Right lobe of liver (tissue), 6 donors: Measurements from ENCODE around the gene GPATCH3. TPM values are rescaled to one million over a fixed set of nuclear protein-coding genes. Genes with fewer than 3 reads are reported as not detected.

Source experiments
- ATAC-seq, 4 donors: fragments of 200-7000 bp; cut with Tn5 transposase; one replicate each; pipeline ENCODE4 v1.9.1; 2020; ENCODE audit warnings: mild to moderate bottlenecking in 4 of 4, moderate library complexity in 4 of 4
- DNase-seq, 3 donors: peaks; one replicate each; pipeline ENCODE4 v3.0.0-alpha.2; 2020
- H3K27ac ChIP-seq, 3 donors: fragments of 200-600 bp; one replicate each; pipeline ENCODE4 v1.8.0; 2022
- H3K27me3 ChIP-seq, 2 donors: fragments of 200-600 bp; one replicate each; pipeline ENCODE4 v1.8.0; 2022
- H3K36me3 ChIP-seq, 4 donors: fragments of 200-600 bp; sonication (generic) in 1 of 4; one replicate each; pipeline versions ENCODE4 v1.5.1 to v1.8.0; 2017 to 2022; ENCODE audit warnings: control low read depth in 1 of 4
- H3K4me1 ChIP-seq, 4 donors: fragments of 200-600 bp; sonication (generic) in 1 of 4; one replicate each; pipeline versions ENCODE4 v1.5.1 to v1.8.0; 2017 to 2022; ENCODE audit warnings: control low read depth in 1 of 4
- H3K4me3 ChIP-seq, 3 donors: fragments of 200-600 bp; one replicate each; pipeline ENCODE4 v1.8.0; 2022
- H3K9me3 ChIP-seq, 4 donors: fragments of 200-600 bp; sonication (generic) in 1 of 4; one replicate each; pipeline versions ENCODE4 v1.5.1 to v1.8.0; 2017 to 2022; ENCODE audit warnings: control low read depth in 1 of 4
- POLR2A ChIP-seq: fragments of 450-650 bp; IDR thresholded peaks from one replicate; pipeline ENCODE4 v1.6.1; 2017; ENCODE audit warnings: antibody characterized with exemption, mild to moderate bottlenecking
- WGBS: methylation state at CpG from one replicate; pipeline ENCODE4 v1.1.6; 2018; ENCODE audit warnings: low coverage, low lambda C conversion rate; ENCODE audit not compliant: insufficient coverage; ENCODE audit errors: missing lambda C conversion rate; 5-methylcytosine and 5-hydroxymethylcytosine counted together
- intact Hi-C, 2 donors: fragments of 100-400 bp; cut with DNase I; formaldehyde crosslinking; loops; one replicate each; pipeline versions ENCODE4 v1.11.2 to v1.14.1; 2022
- total RNA-seq, 6 experiments: library from RNA; depleted of rRNA in 2 of 6; stranded (reverse); fragments of >200 nt in 2 of 6; fragmentation: NEBNext Ultra II Directional in 3 of 6; extraction: Animal tissue kit (Norgen Biotek cat#: 25700) in 3 of 6; gene quantifications; one replicate each; pipeline versions ENCODE4 v1.1.0 to v1.2.4, GENCODE V29; 2016 to 2023
- TF ChIP-seq, protein P1 (sequence below), 4 donors: fragments of 200-600 bp in 3 of 4; fragments of 450-650 bp in 1 of 4; IDR thresholded peaks; one replicate each; pipeline versions ENCODE4 v1.5.1 to v1.8.0; 2016 to 2022; ENCODE audit warnings: antibody characterized with exemption in 4 of 4, mild to moderate bottlenecking in 2 of 4
- donor health status: DM: no; HTN: yes; CAD: no.
- donor health status: DM: no; HTN: no; CAD: no.
- donor health status: DM: no; HTN: no; CAD: no.
- donor health status: DM: no; HTN: yes; CAD: no.
- donor health status: DM: no; HTN: yes; CAD: no.

Gene GPATCH3
- total RNA-seq, 6 experiments from 2014 or later: 6.0 to 8.1 (median 7.1) TPM

GRCh38 chr1:26941311-26941710, 41.0 kb upstream of the GPATCH3 start:
- no peak for ATAC-seq
- Histone ChIP-seq H3K4me3 (no peak overlapping the region), H3K27me3 (no peaks in the 10 kb centered on the region), H3K27ac (no peak overlapping the region), H3K36me3 (peaks cover 8 to 38% (median 15%) of the 10 kb centered on the region in 4 donors), H3K4me1 (peaks cover 0 to 87% (median 35%) of the 10 kb centered on the region in 4 donors), H3K9me3 (no peaks in the 10 kb centered on the region)
- intact Hi-C loops: no loop called here
- 71% methylated on average over 8 of the region's 10 CpGs for WGBS
- no peak for DNase-seq
- TF ChIP-seq, protein P1, sequence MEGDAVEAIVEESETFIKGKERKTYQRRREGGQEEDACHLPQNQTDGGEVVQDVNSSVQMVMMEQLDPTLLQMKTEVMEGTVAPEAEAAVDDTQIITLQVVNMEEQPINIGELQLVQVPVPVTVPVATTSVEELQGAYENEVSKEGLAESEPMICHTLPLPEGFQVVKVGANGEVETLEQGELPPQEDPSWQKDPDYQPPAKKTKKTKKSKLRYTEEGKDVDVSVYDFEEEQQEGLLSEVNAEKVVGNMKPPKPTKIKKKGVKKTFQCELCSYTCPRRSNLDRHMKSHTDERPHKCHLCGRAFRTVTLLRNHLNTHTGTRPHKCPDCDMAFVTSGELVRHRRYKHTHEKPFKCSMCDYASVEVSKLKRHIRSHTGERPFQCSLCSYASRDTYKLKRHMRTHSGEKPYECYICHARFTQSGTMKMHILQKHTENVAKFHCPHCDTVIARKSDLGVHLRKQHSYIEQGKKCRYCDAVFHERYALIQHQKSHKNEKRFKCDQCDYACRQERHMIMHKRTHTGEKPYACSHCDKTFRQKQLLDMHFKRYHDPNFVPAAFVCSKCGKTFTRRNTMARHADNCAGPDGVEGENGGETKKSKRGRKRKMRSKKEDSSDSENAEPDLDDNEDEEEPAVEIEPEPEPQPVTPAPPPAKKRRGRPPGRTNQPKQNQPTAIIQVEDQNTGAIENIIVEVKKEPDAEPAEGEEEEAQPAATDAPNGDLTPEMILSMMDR (IDR thresholded peaks at IDR 0.05): no peak
- TF ChIP-seq POLR2A: no peak

GRCh38 chr1:26938659-26939025, 38.4 kb upstream of the GPATCH3 start:
- H3K9me3 ChIP-seq: no peaks in the 10 kb centered on the region
- intact Hi-C loops: no loop called here
- no peaks in the 10 kb centered on the region for H3K27me3 ChIP-seq
- H3K27ac ChIP-seq: peak overlapping the region; percentile 47 to 86 (median 66)
- peaks cover 10 to 35% (median 15%) of the 10 kb centered on the region in 4 donors for H3K36me3 ChIP-seq
- no peak overlapping the region for H3K4me3 ChIP-seq
- ATAC-seq (peak; percentile 27 to 63 (median 56)), DNase-seq (peak in 2 of 3 donors; percentile 71 to 79)
- no CpG with 5 or more reads among the region's 2 CpGs for WGBS
- TF ChIP-seq, protein P1 (IDR thresholded peaks at IDR 0.05): peak in 2 of 4 donors; percentile 3 to 9
- TF ChIP-seq POLR2A: no peak
- peaks cover 0 to 64% (median 24%) of the 10 kb centered on the region in 4 donors for H3K4me1 ChIP-seq

DNA sequence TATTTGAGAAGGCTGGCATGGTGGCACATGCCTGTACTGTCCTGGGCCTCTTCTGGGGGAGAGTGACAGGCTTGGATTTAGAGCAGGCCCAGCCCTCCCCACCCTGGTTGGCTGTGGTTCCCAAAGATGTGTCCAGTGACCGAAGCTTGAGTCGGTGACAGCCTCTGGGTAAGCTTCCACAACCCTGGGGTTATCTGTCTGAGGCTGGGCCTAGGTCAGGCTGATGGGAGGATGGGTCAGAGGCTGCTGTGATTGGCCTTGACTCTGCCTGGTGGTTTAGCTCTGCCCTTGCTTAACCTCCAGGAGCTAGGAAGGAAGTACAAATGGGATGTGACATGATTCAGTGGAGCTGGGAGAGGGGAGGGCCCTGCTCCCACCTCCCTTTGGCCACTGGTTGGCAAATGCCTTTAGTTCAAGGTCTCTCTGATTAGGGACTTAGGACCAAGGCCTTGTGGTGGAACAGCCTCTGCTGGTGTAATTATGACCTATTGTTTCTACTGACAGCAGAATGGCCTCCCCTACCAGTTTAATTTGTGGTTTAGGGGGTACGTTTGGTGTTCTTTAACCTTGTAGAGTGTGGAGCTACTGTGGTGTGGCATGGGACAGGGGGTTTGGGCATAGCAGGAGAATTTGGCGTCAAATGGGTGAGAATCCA, 37.9 kb upstream of the GPATCH3 start:
- intact Hi-C loops: no loop called here
- Histone ChIP-seq H3K4me3 (no peak overlapping the region), H3K27ac (peak overlapping the region; percentile 47 to 86 (median 66)), H3K4me1 (peaks cover 0 to 59% (median 21%) of the 10 kb centered on the region in 4 donors), H3K9me3 (no peaks in the 10 kb centered on the region), H3K36me3 (peaks cover 10 to 32% (median 14%) of the 10 kb centered on the region in 4 donors), H3K27me3 (no peaks in the 10 kb centered on the region)
- 70% methylated on average over 2 of the region's 4 CpGs for WGBS
- DNase-seq (peak; percentile 82 to 96 (median 94)), ATAC-seq (peak; percentile 90 to 97 (median 92))
- peak; percentile 66 for TF ChIP-seq POLR2A
- TF ChIP-seq, protein P1 (IDR thresholded peaks at IDR 0.05): peak in 1 of 4 donors; percentile 3

DNA sequence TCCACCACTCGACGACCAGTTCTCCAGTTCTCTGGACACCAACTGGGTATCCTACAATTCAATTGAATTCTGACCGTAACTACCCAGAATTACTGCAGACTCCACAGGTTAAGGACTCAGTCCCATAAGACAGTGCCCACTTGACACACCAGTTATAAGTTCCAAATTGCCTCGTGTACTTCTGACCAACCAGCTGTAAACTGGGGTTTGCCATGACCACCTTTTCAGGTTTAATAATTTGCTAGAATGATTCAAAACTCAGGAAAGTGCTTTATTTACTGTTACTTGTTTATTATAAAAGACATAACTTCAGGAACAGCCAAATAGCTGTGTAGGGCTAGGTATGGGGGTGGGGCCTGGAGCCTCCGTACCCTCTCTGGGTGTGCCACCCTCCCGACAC, 36.6 kb upstream of the GPATCH3 start:
- ATAC-seq: no peak
- Histone ChIP-seq H3K27me3 (no peaks in the 10 kb centered on the region), H3K9me3 (no peaks in the 10 kb centered on the region), H3K4me1 (peaks cover 0 to 51% (median 19%) of the 10 kb centered on the region in 4 donors), H3K27ac (peak overlapping the region in 1 of 3 donors; percentile 76), H3K4me3 (no peak overlapping the region), H3K36me3 (peaks cover 3 to 19% (median 9%) of the 10 kb centered on the region in 4 donors)
- DNase-seq: no peak
- intact Hi-C loops: no loop called here
- TF ChIP-seq, protein P1 (IDR thresholded peaks at IDR 0.05): no peak
- no peak for TF ChIP-seq POLR2A
- 70% methylated on average over 6 of the region's 6 CpGs for WGBS
